NB4 (cell line): ENCODE measurements around the gene PALD1.

ENCODE experiments used
- DNase-seq: peaks from one replicate; pipeline ENCODE4 v3.0.0; 2010; ENCODE audit warnings: low read depth
- H3K4me3 ChIP-seq: one replicate; pipeline ENCODE4 v1.5.1; 2011; ENCODE audit warnings: mild to moderate bottlenecking, low read depth, low read length, moderate library complexity
- CTCF ChIP-seq: IDR thresholded peaks from one replicate; pipeline ENCODE4 v1.5.1; 2012; ENCODE audit warnings: low read depth, low read length
- MAX ChIP-seq: IDR thresholded peaks from 2 replicates; pipeline ENCODE4 v1.6.1; 2011; ENCODE audit warnings: low read depth, low read length
- MYC ChIP-seq: IDR thresholded peaks from 2 replicates; pipeline ENCODE4 v1.6.1; 2011; ENCODE audit warnings: low read depth, low read length
- POLR2A ChIP-seq: IDR thresholded peaks from 2 replicates; pipeline ENCODE4 v1.6.1; 2011; ENCODE audit warnings: mild to moderate bottlenecking; ENCODE audit not compliant: insufficient read length; ENCODE audit errors: extremely low read depth

PALD1 gene

GRCh38 chr10:70523549-70523948 lies 45.0 kb downstream of the PALD1 start:
- TF ChIP-seq MYC (no peak), POLR2A (no peak), MAX (no peak), CTCF (no peak)
- DNase-seq = no peak
- no peak overlapping the region for H3K4me3 ChIP-seq

GRCh38 chr10:70528314-70528713 lies 49.7 kb downstream of the PALD1 start:
- TF ChIP-seq MYC = no peak
- no peak for TF ChIP-seq POLR2A
- TF ChIP-seq CTCF = no peak
- TF ChIP-seq MAX = no peak
- no peak for DNase-seq
- no peak overlapping the region for H3K4me3 ChIP-seq

- no peak overlapping the region for H3K4me3 ChIP-seq
- peak; percentile 47 for DNase-seq
- TF ChIP-seq POLR2A (no peak), MYC (no peak), MAX (no peak), CTCF (no peak)
These were observed 50.3 kb downstream of the PALD1 start for GRCh38 chr10:70528741-70529362.

GRCh38 chr10:70529848-70530247 lies 51.3 kb downstream of the PALD1 start:
- no peak overlapping the region for H3K4me3 ChIP-seq
- TF ChIP-seq POLR2A (no peak), MAX (no peak), CTCF (no peak), MYC (no peak)
- DNase-seq = no peak

GRCh38 chr10:70530315-70530714 lies 51.7 kb downstream of the PALD1 start:
- DNase-seq = no peak
- no peak for TF ChIP-seq CTCF
- TF ChIP-seq POLR2A = no peak
- TF ChIP-seq MAX = no peak
- no peak for TF ChIP-seq MYC
- H3K4me3 ChIP-seq = no peak overlapping the region

GRCh38 chr10:70532554-70533188 lies 54.1 kb downstream of the PALD1 start:
- H3K4me3 ChIP-seq = no peak overlapping the region
- TF ChIP-seq CTCF (no peak), MYC (no peak), MAX (no peak), POLR2A (no peak)
- no peak for DNase-seq
